Osteoblast (primary cell): ENCODE results near the gene FARS2. TPM values are rescaled to one million over a fixed set of nuclear protein-coding genes. Genes with fewer than 3 reads are reported as not detected.

ENCODE experiments used
- DNase-seq: peaks from one replicate; pipeline ENCODE4 v3.0.0; 2011; ENCODE audit warnings: low spot score, mixed read lengths; ENCODE audit not compliant: insufficient read length; ENCODE audit errors: missing footprints
- H2AFZ ChIP-seq: 2 replicates; pipeline ENCODE4 v1.6.0; 2011; ENCODE audit warnings: mild to moderate bottlenecking, low read length
- H3K27ac ChIP-seq: 2 replicates; pipeline ENCODE4 v1.5.1; 2011; ENCODE audit warnings: mild to moderate bottlenecking, low read depth, low read length, moderate library complexity
- H3K27me3 ChIP-seq: 2 replicates; pipeline ENCODE4 v1.6.0; 2012; ENCODE audit warnings: mild to moderate bottlenecking, control low read depth, inconsistent platforms, low read length, moderate library complexity; ENCODE audit not compliant: insufficient read depth
- H3K36me3 ChIP-seq: 2 replicates; pipeline ENCODE4 v1.5.1; 2011; ENCODE audit warnings: mild to moderate bottlenecking, low read length, control low read depth, moderate library complexity; ENCODE audit not compliant: insufficient read depth
- H3K4me1 ChIP-seq: 2 replicates; pipeline ENCODE4 v1.5.1; 2011; ENCODE audit warnings: mild to moderate bottlenecking, low read length, control low read depth, moderate library complexity; ENCODE audit not compliant: insufficient read depth
- H3K4me2 ChIP-seq: 2 replicates; pipeline ENCODE4 v1.6.0; 2011; ENCODE audit warnings: mild to moderate bottlenecking, low read length; ENCODE audit not compliant: insufficient read depth
- H3K4me3 ChIP-seq: fragments of 200-600 bp; sonication (generic); 3 replicates; pipeline ENCODE4 v1.5.1; 2012; ENCODE audit warnings: mild to moderate bottlenecking, low read length, inconsistent platforms; ENCODE audit not compliant: insufficient read depth
- H3K79me2 ChIP-seq: 2 replicates; pipeline ENCODE4 v1.6.0; 2012; ENCODE audit warnings: mild to moderate bottlenecking, low read length, control low read depth, inconsistent platforms; ENCODE audit not compliant: insufficient read depth
- H3K9me3 ChIP-seq: 2 replicates; pipeline ENCODE4 v1.5.1; 2011; ENCODE audit warnings: low read depth, low read length, control low read depth
- H4K20me1 ChIP-seq: 2 replicates; pipeline ENCODE4 v1.6.0; 2012; ENCODE audit warnings: mild to moderate bottlenecking, low read length, control low read depth; ENCODE audit not compliant: insufficient read depth
- CTCF ChIP-seq: IDR thresholded peaks from 2 replicates; pipeline ENCODE4 v1.5.1; 2011; ENCODE audit warnings: mild to moderate bottlenecking, low read depth, low read length, moderate library complexity; ENCODE audit errors: extremely low read depth
- total RNA-seq: library from RNA; depleted of rRNA; stranded (reverse); fragments of >200 nt; gene quantifications from 2 replicates; pipeline ENCODE4 v1.2.3, GENCODE V29; 2012

The FARS2 gene
- total RNA-seq, 1 donor, result 29.7 TPM

- no peak for DNase-seq
- Histone ChIP-seq H3K4me3 (no peak overlapping the region), H3K27ac (no peak overlapping the region), H2AFZ (no peak overlapping the region), H3K9me3 (no peaks in the 10 kb centered on the region), H3K4me2 (no peak overlapping the region), H3K79me2 (no peaks in the 10 kb centered on the region), H4K20me1 (no peaks in the 10 kb centered on the region), H3K36me3 (no peaks in the 10 kb centered on the region), H3K4me1 (peaks cover 4% of the 10 kb centered on the region), H3K27me3 (no peaks in the 10 kb centered on the region)
- no peak for TF ChIP-seq CTCF
Observed at GRCh38 chr6:5746759-5747130, 485.4 kb downstream of the FARS2 start.

- Histone ChIP-seq H3K27ac (no peak overlapping the region), H2AFZ (no peak overlapping the region), H3K9me3 (no peaks in the 10 kb centered on the region), H3K36me3 (no peaks in the 10 kb centered on the region), H3K79me2 (no peaks in the 10 kb centered on the region), H3K27me3 (no peaks in the 10 kb centered on the region), H4K20me1 (no peaks in the 10 kb centered on the region), H3K4me2 (no peak overlapping the region), H3K4me1 (peaks cover 8% of the 10 kb centered on the region), H3K4me3 (no peak overlapping the region)
- no peak for DNase-seq
- no peak for TF ChIP-seq CTCF
Observed at GRCh38 chr6:5747379-5747778, 486.1 kb downstream of the FARS2 start.

- no peak overlapping the region for H3K4me2 ChIP-seq
- H3K36me3 ChIP-seq, result no peaks in the 10 kb centered on the region
- peaks cover 8% of the 10 kb centered on the region for H3K4me1 ChIP-seq
- H3K79me2 ChIP-seq, result no peaks in the 10 kb centered on the region
- no peak overlapping the region for H3K4me3 ChIP-seq
- no peak for DNase-seq
- H3K27ac ChIP-seq, result no peak overlapping the region
- no peak for TF ChIP-seq CTCF
- H2AFZ ChIP-seq, result no peak overlapping the region
- H3K9me3 ChIP-seq, result no peaks in the 10 kb centered on the region
- H3K27me3 ChIP-seq, result no peaks in the 10 kb centered on the region
- H4K20me1 ChIP-seq, result no peaks in the 10 kb centered on the region
Observed at GRCh38 chr6:5749016-5749650, 487.8 kb downstream of the FARS2 start.

GRCh38 chr6:5749651-5750215 is 488.4 kb downstream of the FARS2 start:
- Histone ChIP-seq H3K27ac (no peak overlapping the region), H3K4me2 (no peak overlapping the region), H3K79me2 (no peaks in the 10 kb centered on the region), H4K20me1 (no peaks in the 10 kb centered on the region), H3K36me3 (no peaks in the 10 kb centered on the region), H3K4me1 (peaks cover 8% of the 10 kb centered on the region), H3K9me3 (no peaks in the 10 kb centered on the region), H2AFZ (no peak overlapping the region), H3K4me3 (no peak overlapping the region), H3K27me3 (no peaks in the 10 kb centered on the region)
- TF ChIP-seq CTCF, result no peak
- DNase-seq, result no peak
